ENCODE data around the gene ARHGAP31.
"Not testable (repeated sequence)": the region's sequence is repeated elsewhere in the genome, so short reads cannot be mapped to it uniquely, and the experiment has no call there.

ARHGAP31 gene

GRCh38 chr3:119293105-119293870 is 895 bp upstream of the ARHGAP31 start:
- no peak for DNase-seq (ENCODE audit: low read depth in 1 of 2, low spot score in 1 of 2)

- peak; percentile 38 to 48 for DNase-seq (ENCODE audit: low read depth in 1 of 2, low spot score in 1 of 2)
These were observed 801 bp downstream of the ARHGAP31 start for GRCh38 chr3:119294696-119295671.

GRCh38 chr3:119295816-119296726 is 1.9 kb downstream of the ARHGAP31 start:
- DNase-seq (ENCODE audit: low read depth in 1 of 2, low spot score in 1 of 2): no peak

GRCh38 chr3:119296727-119297122 is 2.5 kb downstream of the ARHGAP31 start:
- DNase-seq (ENCODE audit: low read depth in 1 of 2, low spot score in 1 of 2): no peak

- DNase-seq (ENCODE audit: low read depth in 1 of 2, low spot score in 1 of 2): no peak
These were observed 3.0 kb downstream of the ARHGAP31 start for GRCh38 chr3:119297169-119297568.

- DNase-seq (ENCODE audit: low read depth in 1 of 2, low spot score in 1 of 2): no peak
These were observed 4.4 kb downstream of the ARHGAP31 start for GRCh38 chr3:119298565-119298941.

GRCh38 chr3:119300991-119301391 is 6.8 kb downstream of the ARHGAP31 start:
- no peak for DNase-seq (ENCODE audit: low read depth in 1 of 2, low spot score in 1 of 2)

GRCh38 chr3:119301662-119302061 is 7.5 kb downstream of the ARHGAP31 start:
- no peak for DNase-seq (ENCODE audit: low read depth in 1 of 2, low spot score in 1 of 2)

GRCh38 chr3:119302697-119303551 is 8.7 kb downstream of the ARHGAP31 start:
- DNase-seq (ENCODE audit: low read depth in 1 of 2, low spot score in 1 of 2): no peak

GRCh38 chr3:119304201-119304713 is 10.1 kb downstream of the ARHGAP31 start:
- DNase-seq (ENCODE audit: low read depth in 1 of 2, low spot score in 1 of 2): no peak

- no peak for DNase-seq (ENCODE audit: low read depth in 1 of 2, low spot score in 1 of 2)
These were observed 11.1 kb downstream of the ARHGAP31 start for GRCh38 chr3:119305286-119305685.

GRCh38 chr3:119306378-119306777 is 12.2 kb downstream of the ARHGAP31 start:
- DNase-seq (ENCODE audit: low read depth in 1 of 2, low spot score in 1 of 2): not testable (repeated sequence)

GRCh38 chr3:119308355-119308754 is 14.2 kb downstream of the ARHGAP31 start:
- DNase-seq (ENCODE audit: low read depth in 1 of 2, low spot score in 1 of 2): no peak

GRCh38 chr3:119309591-119309990 is 15.4 kb downstream of the ARHGAP31 start:
- DNase-seq (ENCODE audit: low read depth in 1 of 2, low spot score in 1 of 2): no peak

- DNase-seq (ENCODE audit: low read depth in 1 of 2, low spot score in 1 of 2): no peak
These were observed 15.9 kb downstream of the ARHGAP31 start for GRCh38 chr3:119310071-119310470.

GRCh38 chr3:119311081-119311925 is 17.1 kb downstream of the ARHGAP31 start:
- DNase-seq (ENCODE audit: low read depth in 1 of 2, low spot score in 1 of 2): no peak

- DNase-seq (ENCODE audit: low read depth in 1 of 2, low spot score in 1 of 2): no peak
These were observed 19.3 kb downstream of the ARHGAP31 start for GRCh38 chr3:119313461-119313860.

- DNase-seq (ENCODE audit: low read depth in 1 of 2, low spot score in 1 of 2): no peak
These were observed 20.6 kb downstream of the ARHGAP31 start for GRCh38 chr3:119314821-119315220.

Data from activated CD4-positive, alpha-beta T cell treated with anti-CD3 and anti-CD28 coated beads, Interleukin-2, amount 50 U/mL, for 24 hours (primary cell).